SK-MEL-5 (cell line): ENCODE results near the gene BNIP1. TPM values are rescaled to one million over a fixed set of nuclear protein-coding genes. Genes with fewer than 3 reads are reported as not detected.

Experiments used
- DNase-seq: peaks from one replicate; pipeline ENCODE4 v3.0.0-alpha.2; 2016; ENCODE audit warnings: low read depth, low spot score
- in situ Hi-C: cut with HindIII; loops from 2 replicates; pipeline ENCODE4 v1.10.0; 2016; ENCODE audit warnings: low sequenced_read_pairs, high pct_unique_total_duplicates, low pct_unique_long_range_greater_than_20kb
- total RNA-seq: library from RNA; depleted of rRNA; stranded (reverse); fragments of >200 nt; shearing (Covaris generic); gene quantifications from 2 replicates; pipeline ENCODE4 v1.2.3, GENCODE V29; 2014; rRNA removed

Gene BNIP1
- total RNA-seq, 1 experiment from 2014 or later = 17.1 TPM

DNA sequence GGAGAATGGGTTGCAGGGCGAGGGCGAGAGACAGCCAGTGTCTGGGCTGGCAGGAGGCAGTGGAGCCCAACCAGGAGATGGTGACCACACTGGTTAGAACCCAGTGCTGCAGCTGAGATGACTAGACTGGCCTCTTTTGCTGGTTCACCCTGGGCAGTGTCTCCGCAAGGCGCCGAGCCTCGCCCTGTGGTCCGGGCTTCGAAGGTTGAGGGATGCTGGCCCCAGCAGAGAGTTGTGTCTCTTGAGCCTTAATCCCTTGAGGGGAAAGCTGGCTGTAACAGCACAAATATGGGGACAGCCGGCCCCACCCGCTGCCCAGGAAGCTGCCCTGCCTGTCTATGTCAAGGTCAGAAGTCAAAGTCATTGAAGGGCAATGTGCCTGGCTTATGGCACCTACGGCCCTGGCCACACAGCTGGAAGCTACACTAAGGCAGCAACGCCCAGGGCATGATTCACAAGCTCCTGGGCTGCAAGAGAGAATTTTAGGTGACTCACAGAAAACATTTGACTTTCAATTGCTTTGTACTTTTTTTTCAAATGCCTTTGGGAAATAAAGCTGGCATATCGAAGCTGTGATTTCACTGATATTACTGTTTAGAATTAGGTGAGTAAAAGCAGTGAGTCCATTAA, 57.4 kb downstream of the BNIP1 start:
- DNase-seq = peak; percentile 7
- in situ Hi-C loops = no loop called here

DNA sequence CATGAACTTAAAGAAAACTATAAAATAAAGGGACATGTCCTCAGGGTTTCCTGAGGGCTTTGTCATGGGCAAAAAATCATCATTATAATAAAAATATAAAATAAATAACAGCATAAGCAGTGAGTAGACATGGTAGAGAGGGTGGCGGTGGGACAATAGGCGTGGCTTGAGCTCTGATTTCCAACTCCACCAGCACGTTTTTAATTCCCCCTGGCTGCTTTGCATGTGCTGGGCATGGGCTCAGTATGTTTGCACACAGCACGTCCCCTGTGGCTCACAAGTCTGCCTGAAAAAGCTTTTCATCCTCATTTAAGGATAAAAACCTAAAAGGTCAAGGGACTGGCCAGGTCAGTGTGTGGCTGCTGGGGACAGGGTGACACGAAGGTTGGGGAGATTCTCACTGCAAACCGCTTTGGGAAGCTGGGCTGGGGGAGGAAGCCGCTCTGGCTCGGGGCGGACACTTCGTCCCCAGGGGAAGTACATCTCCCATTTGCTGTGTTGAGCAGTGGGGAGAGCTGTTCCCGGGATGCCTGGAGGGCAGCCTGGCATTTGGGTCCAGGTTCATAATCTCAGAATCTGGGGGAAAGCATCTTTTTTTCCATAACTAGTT, 58.0 kb downstream of the BNIP1 start:
- in situ Hi-C loops = no loop called here
- DNase-seq = no peak

DNA sequence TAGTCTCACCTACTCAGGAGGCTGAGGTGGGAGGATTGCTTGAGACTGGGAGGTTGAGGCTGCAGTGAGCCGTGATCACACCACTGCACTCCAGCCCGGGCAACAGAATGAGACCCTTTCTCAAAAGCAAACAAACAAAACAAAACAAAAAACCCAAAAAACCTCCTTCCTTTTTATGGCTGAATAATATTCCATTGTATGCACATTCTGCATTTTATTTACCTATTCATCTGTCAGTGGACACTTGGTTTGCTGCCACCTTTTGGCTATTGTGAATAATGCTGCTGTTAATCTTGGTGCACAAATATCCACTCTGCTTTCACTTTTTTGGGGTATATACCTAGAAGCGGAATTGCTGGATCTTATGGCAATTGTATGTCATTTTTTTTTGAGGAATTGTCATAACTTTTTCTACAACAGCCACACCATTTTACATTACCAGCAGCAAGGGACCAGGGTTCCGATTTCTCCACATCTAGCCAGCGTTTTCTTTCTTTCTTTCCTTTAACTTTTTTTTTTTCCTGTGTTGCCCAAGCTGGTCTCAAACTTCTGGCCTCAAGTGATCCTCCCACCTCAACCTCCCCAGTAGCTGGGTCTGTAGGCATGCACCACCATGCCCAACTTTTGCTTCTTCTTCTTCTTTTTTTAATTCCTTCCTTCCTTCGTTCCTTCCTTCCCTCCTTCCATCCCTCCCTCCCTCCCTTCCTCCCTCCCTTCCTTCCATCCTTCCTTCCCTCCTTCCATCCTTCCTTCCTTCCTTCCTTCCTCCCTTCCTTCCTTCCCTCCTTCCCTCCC, 60.1 kb downstream of the BNIP1 start:
- in situ Hi-C loops = no loop called here
- DNase-seq = peak; percentile 59

DNA sequence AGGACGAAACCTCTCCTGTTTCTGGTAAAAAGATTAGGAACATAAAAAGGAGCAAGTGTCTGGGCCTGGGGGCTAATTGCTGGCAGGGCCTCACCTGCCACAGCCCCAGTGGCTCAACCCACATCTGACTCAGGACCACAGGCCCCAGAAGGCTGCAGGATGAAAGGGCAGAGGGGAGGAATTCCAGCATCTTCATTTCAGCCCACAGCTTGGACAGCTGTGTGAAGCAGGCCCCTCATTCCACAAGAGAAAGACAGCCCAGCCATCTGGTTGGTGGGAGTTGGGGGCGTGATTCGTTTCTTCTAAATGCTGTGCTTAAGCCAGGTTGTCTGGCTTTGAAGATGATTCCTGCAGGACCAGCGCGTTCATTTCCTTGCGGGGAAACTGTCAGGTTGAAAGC, 61.6 kb downstream of the BNIP1 start:
- DNase-seq = no peak
- in situ Hi-C loops = no loop called here

DNA sequence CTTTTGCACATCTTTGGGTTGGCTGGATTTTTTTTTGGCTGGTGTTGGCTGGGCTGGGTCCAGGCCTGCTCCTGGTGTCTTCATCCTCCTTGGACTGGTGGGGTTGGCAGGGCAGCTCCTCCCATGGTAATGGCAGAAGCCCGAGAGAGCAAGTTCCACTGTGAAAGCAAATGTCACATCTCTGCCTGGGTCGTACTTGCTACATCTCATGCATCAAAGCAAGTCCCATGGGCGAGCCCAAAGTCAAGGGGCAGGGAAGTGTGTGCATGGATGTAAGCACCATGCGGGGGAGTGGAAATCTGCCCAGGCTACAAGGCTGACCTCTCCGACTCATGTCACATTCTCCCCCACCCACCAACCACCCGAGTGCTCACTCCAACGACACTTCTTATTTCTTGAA, 64.0 kb downstream of the BNIP1 start:
- in situ Hi-C loops = no loop called here

DNA sequence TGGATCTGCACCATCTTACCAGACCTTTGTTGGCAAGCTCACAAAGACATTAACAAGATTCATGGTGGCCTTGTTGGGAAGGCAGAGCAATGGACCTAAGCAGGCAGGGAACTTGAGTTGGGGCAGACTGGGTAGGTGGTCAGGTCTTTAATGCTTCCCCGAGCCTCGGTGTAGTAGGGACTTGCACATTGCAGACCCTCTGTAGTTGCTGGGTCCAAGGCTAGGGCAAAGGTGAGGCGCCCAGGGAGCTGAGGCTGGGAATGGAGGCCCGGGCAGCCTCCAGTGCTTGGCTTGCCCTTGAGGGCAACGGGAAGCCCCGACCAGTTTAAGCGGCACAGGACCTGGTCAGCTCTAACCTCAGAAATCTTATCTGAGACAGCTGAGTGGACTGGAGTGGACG, 66.5 kb downstream of the BNIP1 start:
- in situ Hi-C loops = no loop called here
- DNase-seq = no peak

More for the DNA sequence above, 64.0 kb downstream of the BNIP1 start:
- no peak for DNase-seq

DNA sequence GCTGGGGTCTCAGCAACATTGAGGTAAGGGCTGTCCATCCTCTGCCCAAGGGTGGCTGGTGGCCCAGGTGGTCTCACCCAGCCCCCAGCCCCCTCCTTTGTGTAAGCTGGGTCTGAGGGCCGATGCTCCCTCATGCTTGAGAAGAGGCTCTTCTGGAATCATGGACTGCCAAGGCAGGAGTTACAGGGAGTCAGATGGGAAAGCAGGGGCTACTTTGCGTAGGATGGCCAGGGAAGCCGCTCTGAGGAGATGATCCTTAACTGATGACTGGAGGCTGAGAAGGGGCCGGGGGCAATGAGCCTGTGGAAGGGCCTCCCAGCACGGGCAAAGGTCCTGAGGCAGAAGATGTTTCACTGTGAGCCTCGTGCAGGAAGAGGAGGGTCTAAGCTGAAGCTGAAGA, 67.0 kb downstream of the BNIP1 start:
- DNase-seq = no peak
- in situ Hi-C loops = no loop called here

DNA sequence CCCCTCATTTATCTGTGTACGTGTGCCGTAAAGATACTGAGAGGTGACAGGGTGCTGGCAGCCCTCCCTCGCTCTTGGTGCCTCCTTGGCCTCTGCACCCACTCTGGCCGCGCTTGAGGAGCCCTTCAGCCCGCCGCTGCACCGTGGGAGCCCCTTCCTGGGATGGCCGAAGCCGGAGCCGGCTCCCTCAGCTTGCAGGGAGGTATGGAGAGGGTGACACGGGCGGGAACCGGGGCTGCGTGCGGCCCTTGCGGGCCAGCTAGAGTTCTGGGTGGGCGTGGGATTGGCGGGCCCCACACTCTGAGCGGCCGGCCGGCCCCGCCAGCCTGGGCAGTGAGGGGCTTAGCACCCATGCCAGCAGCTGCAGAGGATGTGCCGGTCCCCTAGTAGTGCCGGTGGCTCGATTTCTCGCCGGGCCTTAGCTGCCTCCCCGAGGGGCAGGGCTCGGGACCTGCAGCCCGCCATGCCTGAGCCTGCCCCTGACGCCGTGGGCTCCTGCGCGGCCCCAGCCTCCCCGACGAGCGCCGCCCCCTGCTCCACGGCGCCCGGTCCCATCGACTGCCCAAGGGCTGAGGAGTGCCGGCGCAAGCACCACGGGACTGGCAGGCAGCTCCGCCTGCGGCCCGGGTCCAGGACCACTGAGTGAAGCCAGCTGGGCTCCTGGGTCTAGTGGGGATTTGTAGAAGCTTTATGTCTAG, 69.1 kb downstream of the BNIP1 start:
- in situ Hi-C loops = no loop called here
- DNase-seq = no peak

Other genes with a start within 250 kb of the BNIP1 start
- 97.8 and 107 TPM in 2 replicates for gene RPL26L1, start 185.1 kb upstream of the BNIP1 start, total RNA-seq
- 303 and 324 TPM in 2 replicates for gene ATP6V0E1, start 160.8 kb upstream of the BNIP1 start, total RNA-seq
- 24.6 and 25.6 TPM in 2 replicates for gene CREBRF, start 88.2 kb upstream of the BNIP1 start, total RNA-seq
- not detected in 2 replicates for gene NKX2-5, start 90.7 kb downstream of the BNIP1 start, total RNA-seq
- 0.13 and 0.43 TPM in 2 replicates for gene STC2, start 183.9 kb downstream of the BNIP1 start, total RNA-seq